ENCODE results near the gene CEMIP. TPM values are rescaled to one million over a fixed set of nuclear protein-coding genes. Genes with fewer than 3 reads are reported as not detected.
A peak's percentile ranks its signal among the peaks of the same experiment; 100 is the strongest.

Gene CEMIP, protein sequence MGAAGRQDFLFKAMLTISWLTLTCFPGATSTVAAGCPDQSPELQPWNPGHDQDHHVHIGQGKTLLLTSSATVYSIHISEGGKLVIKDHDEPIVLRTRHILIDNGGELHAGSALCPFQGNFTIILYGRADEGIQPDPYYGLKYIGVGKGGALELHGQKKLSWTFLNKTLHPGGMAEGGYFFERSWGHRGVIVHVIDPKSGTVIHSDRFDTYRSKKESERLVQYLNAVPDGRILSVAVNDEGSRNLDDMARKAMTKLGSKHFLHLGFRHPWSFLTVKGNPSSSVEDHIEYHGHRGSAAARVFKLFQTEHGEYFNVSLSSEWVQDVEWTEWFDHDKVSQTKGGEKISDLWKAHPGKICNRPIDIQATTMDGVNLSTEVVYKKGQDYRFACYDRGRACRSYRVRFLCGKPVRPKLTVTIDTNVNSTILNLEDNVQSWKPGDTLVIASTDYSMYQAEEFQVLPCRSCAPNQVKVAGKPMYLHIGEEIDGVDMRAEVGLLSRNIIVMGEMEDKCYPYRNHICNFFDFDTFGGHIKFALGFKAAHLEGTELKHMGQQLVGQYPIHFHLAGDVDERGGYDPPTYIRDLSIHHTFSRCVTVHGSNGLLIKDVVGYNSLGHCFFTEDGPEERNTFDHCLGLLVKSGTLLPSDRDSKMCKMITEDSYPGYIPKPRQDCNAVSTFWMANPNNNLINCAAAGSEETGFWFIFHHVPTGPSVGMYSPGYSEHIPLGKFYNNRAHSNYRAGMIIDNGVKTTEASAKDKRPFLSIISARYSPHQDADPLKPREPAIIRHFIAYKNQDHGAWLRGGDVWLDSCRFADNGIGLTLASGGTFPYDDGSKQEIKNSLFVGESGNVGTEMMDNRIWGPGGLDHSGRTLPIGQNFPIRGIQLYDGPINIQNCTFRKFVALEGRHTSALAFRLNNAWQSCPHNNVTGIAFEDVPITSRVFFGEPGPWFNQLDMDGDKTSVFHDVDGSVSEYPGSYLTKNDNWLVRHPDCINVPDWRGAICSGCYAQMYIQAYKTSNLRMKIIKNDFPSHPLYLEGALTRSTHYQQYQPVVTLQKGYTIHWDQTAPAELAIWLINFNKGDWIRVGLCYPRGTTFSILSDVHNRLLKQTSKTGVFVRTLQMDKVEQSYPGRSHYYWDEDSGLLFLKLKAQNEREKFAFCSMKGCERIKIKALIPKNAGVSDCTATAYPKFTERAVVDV (N-terminal part only)
- total RNA-seq, result 9.9 TPM

DNA sequence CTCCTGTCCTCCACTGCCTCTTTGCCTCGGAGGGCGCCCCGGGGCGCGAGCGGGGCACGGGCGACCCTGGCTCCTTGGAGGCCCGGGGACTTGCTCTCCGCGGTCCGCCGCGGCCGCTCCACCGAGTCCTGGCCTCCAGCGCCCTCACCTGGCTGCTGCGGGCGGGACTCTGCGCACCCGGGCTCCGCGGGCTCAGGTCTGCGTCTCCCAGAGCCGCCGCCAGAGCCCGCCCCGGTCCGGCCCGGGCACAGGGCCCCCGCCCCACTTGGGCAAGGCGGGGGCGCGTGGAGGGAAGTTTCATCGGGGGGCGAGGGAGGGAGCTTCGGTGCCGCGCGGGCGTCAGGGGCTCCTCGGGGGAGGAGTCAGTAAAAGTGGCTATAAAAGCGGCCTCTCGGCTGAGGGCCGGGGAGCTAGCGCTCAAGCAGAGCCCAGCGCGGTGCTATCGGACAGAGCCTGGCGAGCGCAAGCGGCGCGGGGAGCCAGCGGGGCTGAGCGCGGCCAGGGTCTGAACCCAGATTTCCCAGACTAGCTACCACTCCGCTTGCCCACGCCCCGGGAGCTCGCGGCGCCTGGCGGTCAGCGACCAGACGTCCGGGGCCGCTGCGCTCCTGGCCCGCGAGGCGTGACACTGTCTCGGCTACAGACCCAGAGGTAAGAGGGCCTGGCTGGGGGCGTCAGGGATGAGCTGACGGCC, at the start of gene CEMIP:
CEMIP (plus strand) TSS at position 407 of the 694 bp plus-strand sequence. CDS start 94,510 bp downstream, outside the sequence.
- intact Hi-C loops (cut with DNase I), result no loop called here
- ATAC-seq (peak; percentile 87), DNase-seq (ENCODE audit: low spot score) (peak; percentile 86)

DNA sequence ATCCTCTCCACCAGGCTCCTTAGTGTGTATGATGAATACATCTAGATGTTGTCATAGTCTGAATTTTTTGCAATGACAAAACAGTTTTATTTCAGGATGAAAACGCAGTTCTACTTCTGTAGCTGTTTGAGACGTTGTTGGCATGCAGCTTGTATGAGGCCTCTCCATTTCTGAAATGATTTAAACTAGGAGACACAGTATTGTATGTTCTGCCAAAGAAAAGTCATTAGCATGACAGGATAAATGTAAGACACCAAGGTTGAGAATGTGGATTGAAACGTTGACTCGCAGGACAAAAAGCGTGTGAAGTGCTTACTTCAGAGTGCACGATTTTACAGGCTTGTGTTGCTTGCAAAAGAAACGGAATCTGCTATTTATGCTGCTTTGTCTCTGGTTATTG, 48.8 kb upstream of the CEMIP start:
- intact Hi-C loops (cut with DNase I), result no loop called here
- no peak for ATAC-seq
- no peak for DNase-seq (ENCODE audit: low spot score)

DNA sequence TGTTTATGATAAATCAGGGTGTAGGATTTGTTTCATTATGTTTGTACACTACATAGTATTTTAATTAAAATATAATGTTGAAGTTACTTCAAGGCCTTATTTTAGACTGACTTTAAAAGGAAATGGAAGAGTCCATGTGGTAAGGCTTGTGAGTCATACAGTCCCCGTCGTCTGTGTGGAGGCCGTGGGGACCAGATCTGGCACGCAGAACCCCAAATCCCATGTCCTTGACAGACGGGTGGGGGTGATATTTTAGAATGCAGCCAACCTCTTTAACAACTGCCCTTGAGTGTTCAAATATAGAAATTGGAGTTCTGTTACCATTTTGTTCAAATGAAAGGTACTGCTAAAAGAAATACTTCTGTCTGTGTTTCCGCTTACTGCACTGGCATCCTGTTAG, 48.2 kb upstream of the CEMIP start:
- ATAC-seq, result no peak
- intact Hi-C loops (cut with DNase I), result no loop called here
- no peak for DNase-seq (ENCODE audit: low spot score)

DNA sequence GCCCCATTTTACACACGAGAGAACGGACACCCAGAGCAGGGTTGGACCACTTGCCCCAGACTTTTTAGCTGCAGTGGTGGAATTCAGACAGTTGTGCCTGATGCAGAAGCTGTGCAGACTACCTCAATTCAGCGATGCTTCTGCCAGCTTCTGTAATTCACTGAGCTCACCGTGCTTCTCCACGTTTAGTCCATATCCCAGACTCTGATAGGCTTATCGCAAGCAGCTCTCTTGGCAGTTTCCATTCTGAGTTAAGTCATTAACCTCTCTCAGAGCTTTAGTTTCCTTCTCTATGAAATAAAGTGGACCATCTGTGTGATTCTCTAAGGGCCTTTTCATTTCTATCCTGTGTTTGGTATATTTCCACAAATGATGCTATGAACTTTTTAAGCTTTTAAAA, 47.0 kb upstream of the CEMIP start:
- ATAC-seq (peak; percentile 17), DNase-seq (ENCODE audit: low spot score) (no peak)
- intact Hi-C loops (cut with DNase I), result no loop called here

DNA sequence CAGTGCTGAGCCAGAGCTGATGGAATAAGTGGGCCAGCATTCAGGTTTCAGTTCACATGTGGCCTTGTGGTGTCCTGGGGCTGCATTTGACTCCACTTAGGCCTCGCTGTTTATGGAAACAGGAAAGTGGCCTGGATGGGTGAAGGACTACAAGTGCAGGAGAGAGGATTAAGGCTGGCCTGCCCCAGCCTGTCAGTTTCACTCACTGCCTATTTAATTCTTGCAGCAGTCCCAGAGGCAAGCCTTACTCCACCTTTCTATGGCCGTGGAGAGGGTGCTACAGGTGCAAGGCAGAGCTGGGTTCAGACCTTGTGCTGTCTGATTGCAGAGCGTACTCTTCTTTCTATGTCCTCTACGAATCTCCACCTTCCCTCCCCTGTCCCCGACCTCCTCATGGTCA, 46.4 kb upstream of the CEMIP start:
- no peak for DNase-seq (ENCODE audit: low spot score)
- intact Hi-C loops (cut with DNase I), result no loop called here
- no peak for ATAC-seq

DNA sequence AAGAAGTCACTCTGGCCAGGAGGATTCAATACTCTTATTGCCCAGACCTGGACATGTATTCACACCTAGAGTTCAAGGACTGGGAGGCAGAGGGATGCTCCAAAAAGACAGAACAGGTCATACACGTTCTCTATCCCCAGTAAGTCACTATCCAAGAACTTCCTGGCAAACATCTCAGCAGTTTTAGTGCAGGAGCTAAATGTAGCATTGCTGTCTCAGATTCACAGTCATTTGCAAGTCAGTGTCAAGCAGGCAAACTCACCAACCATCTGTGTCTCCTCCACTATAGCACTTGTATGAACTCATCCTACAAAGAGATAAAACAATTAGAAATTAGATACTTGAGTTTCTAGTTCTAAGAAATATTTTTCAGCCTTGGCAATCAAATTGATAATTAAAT, 45.7 kb upstream of the CEMIP start:
- ATAC-seq (no peak), DNase-seq (ENCODE audit: low spot score) (no peak)
- intact Hi-C loops (cut with DNase I), result no loop called here

DNA sequence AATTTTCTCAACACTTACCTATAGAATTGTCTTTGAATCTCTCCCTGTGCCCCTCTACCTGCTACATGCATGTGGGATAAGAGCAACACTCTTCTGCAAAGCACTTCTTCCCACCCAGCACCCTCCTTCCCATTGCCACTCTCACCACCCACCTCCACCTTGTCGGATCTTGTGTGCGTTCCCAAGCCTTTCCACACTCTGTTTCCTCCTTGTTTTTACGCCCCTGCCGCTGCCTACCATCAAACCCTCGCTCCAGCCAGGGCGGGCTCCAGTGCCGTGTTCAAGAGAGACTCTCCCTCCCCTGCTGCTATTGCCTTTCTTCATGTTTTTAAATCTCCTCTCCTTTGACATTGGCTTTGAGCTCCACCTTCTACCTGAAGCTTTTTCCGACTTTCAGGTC, 43.8 kb upstream of the CEMIP start:
- ATAC-seq, result no peak
- intact Hi-C loops (cut with DNase I), result no loop called here
- no peak for DNase-seq (ENCODE audit: low spot score)

DNA sequence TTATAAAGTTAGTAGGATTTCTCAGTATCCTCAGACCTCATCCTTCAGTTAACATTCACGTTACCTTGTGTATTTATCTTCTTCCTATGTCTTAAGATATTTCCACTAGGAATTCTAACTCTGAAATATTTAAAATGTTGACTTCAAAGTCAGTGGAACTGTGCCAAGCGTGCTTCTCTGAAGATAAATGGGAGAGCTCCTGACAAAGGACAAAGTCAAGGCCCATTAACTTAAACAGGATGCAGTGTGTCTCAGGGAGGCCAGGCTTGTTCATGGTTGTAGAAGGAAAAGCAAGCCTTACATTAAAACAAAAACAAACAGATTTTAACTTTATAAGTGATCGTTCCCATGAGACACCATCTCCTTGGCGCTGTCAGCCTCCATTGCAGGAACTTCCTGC, 42.6 kb upstream of the CEMIP start:
- intact Hi-C loops (cut with DNase I), result no loop called here
- ATAC-seq (no peak), DNase-seq (ENCODE audit: low spot score) (no peak)

DNA sequence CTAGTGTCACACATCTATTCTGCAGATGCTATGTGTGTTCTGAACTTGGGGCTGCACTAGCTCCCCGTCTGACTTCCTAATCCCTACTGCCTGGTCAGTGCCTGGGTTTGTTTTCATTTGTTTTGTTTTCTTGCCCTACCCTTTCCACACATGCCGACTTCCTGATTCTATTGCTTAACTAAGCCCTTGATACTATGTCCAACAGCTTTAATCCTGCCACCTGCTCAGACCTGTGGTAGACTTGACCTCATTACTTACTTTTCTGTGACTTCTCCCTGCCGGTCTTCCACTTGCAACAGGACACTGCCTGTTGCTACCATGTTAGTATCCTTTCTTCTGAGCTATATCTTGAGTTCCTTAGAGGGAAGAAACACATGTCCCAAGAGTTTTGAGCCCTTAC, 39.3 kb upstream of the CEMIP start:
- no peak for DNase-seq (ENCODE audit: low spot score)
- intact Hi-C loops (cut with DNase I), result no loop called here
- ATAC-seq, result no peak

DNA sequence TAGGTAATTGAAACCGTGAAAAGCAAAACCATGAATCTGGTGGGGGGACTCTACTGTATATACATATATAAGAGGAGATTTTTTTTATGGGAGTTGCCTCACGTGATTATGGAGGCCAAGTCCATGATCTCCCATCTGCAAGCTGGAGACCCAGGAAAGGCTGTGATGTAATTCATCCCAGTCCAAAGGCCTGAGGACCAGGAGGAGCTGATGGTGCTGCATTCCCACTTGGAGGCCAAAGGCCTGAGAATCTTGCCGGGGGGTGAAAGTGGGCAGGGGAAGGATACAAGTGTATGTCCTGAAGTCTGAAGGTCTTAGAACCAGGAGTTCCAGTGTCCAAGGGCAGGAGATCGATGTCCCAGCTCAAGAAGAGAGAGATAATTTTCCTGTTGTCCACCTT, 37.1 kb upstream of the CEMIP start:
- no peak for ATAC-seq
- no peak for DNase-seq (ENCODE audit: low spot score)
- intact Hi-C loops (cut with DNase I), result no loop called here

DNA sequence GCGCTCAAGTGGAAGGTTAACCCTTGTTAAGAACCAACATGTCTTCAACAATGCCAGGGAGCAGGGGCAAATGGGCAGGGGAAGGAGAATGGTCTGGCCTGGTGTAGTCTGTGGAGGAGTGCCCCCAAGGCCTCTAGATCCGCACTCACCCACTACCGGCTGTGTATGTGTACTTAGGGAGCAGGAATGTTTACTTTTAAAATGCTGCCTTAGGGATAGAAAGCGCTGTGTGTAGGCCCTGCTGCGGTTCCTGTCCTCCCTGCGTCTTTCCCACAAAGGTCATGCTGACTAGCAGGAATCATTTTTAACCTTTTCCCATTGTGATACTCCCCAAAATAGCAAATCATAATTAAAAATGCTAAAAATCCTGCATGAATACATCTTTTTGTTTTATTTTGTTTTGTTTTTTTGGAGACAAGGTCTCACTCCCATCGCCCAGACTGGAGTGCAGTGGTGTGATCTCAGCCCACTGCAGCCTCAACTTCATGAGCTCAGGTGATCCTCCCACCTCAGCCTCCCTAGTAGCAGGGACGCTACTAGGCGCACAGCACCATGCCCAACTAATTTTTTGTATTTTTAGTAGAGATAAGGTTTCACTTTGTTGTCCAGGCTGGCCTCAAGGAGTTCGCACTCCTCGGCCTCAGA, 35.9 kb upstream of the CEMIP start:
- DNase-seq (ENCODE audit: low spot score) (no peak), ATAC-seq (peak; percentile 84)
- intact Hi-C loops (cut with DNase I), result no loop called here

DNA sequence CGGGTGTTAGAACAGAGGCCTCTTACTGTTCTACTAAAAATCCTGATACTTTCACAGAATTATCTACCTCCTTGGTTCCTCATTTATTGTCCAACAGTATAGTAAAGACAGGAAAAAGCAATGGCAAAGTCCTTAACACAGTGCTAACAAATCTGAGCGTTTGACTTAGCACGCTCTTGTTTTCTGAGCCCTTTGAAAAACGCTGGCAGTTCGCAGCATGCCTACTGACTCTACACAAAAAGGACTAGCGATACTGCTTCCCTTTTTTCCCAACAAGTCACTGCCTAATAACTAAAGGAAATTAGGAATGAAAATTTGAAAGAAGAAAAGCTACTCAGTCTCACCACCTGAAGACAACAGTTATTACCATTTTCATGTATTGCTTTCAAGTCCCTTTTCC, 34.8 kb upstream of the CEMIP start:
- intact Hi-C loops (cut with DNase I), result no loop called here

DNA sequence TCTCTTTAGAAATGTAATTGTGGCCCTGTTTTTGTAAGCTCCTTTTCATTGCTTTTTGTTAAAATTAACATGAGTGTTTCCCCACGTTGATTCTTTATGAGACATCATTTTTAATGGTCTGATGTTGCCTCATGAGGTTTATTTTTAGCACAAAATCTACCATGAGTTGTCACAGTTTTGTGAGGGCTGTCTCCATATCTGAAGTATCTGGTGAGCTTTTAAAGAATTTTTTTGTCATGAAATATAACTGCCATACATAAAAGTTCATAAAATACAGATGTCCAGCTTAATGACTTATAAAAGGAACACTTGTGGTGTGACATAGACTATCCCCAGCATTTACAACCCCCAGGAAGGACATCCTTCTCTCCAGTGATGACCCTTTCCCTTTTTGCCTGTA, 34.3 kb upstream of the CEMIP start:
- ATAC-seq (no peak), DNase-seq (ENCODE audit: low spot score) (no peak)
- intact Hi-C loops (cut with DNase I), result no loop called here

More for the DNA sequence above, 34.8 kb upstream of the CEMIP start:
- DNase-seq (ENCODE audit: low spot score) (no peak), ATAC-seq (no peak)

DNA sequence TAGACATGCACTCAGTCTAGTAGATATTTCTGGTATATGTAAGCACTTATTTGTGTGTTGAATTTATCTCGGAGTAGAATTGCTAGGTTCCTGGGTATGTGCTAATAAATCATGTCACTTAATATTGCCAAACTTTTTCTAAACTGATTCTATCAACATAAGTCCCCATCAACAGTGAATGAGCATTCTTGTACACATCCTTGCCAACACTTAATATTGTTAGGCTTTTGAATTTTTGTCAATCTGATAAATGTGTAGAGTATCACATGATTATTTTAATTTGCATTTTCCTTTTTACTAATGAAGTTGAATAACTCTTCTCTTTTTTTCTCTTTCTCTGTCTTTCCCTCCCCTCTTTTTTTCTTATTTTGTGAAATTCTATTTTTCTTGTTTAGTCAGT, 33.3 kb upstream of the CEMIP start:
- ATAC-seq, result no peak
- intact Hi-C loops (cut with DNase I), result no loop called here
- DNase-seq (ENCODE audit: low spot score), result no peak

DNA sequence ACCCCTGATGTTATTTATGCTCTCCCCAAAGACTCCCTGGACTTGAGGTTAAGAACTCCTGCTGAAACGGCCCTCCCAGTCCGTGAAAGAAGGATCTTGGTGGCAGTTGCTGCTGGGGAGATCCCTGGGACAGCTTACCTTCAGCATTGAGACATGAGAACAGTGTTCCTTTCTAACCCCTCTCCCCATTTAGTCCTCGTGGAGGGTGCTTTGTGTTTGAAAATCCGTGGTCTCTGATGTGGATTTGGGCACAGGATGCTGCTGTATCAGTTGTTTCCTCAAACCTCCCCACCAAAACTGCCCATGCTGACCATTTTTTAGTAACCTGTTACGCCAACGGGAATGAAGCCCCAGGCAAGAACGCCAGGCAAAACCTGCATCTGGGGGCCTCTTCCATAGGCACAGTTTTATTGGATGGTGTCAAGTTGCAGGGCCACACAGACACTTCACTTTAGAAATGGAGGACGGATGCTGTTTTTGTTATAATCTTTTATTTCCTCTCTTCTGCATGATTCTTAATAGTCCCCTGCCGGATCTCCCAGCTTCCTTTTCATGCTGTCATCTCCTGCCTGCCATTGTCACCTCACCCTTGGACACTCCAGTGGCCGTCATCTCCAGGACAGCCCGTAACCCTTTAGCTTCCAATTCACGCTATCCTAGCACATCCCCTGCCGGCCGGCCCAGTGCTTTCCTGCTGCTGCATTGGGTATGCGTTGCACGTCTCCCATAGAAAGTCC, 31.7 kb upstream of the CEMIP start:
- DNase-seq (ENCODE audit: low spot score) (no peak), ATAC-seq (no peak)
- intact Hi-C loops (cut with DNase I), result no loop called here

DNA sequence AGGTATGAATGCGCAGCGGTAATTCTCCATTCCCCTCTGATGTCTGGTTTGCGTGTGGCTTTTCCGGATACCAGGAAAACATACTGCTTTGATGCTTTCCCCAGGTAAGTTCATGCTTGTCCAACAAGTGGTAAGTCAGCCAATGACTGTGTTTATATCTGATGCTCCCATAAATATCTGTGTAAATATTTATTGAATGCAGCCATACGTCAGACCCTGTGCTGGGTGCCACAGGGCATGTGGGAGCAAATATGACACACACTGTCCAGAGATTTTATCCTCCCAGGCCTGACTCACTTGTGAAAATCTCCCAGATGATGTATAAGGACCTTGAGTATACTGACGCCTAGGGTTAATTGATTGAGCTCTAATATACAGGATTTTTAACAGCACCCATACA, 29.6 kb upstream of the CEMIP start:
- intact Hi-C loops (cut with DNase I), result no loop called here
- DNase-seq (ENCODE audit: low spot score) (no peak), ATAC-seq (no peak)

DNA sequence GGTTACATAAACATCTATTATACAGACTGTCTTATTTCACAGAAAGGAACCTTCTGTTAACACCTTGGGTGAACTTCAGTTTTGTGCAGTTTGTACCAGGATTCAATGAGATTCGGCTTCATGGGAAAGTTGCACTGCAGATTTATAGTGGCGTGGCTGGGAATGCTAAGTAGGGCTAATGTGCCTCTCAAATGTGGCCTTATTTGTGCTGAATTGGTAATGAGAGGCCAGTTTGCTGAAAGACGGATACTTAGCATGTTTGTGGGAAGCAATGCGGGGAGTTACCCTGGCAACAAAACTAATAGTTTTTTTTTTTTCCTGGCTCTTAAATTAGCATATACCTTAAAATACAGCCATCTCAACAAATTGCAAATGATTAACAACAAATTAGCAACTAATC, 28.6 kb upstream of the CEMIP start:
- ATAC-seq, result no peak
- intact Hi-C loops (cut with DNase I), result no loop called here
- DNase-seq (ENCODE audit: low spot score), result no peak

DNA sequence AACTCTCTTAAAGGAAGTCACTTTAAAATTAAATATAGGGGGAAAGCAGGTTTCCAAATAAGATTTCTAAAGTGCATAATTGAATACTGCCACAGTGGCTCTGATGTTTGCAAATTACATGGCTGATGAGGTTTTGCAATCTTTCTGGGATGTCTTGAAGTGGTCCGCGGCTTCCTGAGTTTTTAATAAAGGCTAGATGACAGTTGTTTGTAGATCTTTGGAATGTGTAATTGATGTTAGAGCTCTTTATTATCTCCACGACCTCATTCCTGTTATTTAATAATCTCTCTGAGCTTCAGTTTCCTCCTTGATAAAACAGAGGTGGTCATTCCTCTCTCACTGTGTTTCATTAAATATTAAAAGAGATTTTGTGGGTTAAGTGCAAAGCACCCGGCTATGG, 27.0 kb upstream of the CEMIP start:
- intact Hi-C loops (cut with DNase I), result no loop called here
- no peak for ATAC-seq
- no peak for DNase-seq (ENCODE audit: low spot score)
